Panc1 (cell line): Measurements from ENCODE around the gene MRPS23. TPM values are rescaled to one million over a fixed set of nuclear protein-coding genes. Genes with fewer than 3 reads are reported as not detected.

Experiments
- ATAC-seq: fragments of 200-7000 bp; cut with Tn5 transposase; 2 replicates; pipeline ENCODE4 v1.9.1; 2020; ENCODE audit warnings: mild to moderate bottlenecking, moderate library complexity
- BruUV-seq: library from RNA; stranded (reverse); fragments of 400-500 nt; replicated peaks from 2 replicates; lab custom pipeline; 2021; lab: Mats Ljungman, UMichigan
- CTCF ChIA-PET: fragments of 300-600 bp; sonication (Branson Sonifier 250); formaldehyde crosslinking; loops from one replicate; lab custom pipeline; 2022; ENCODE audit warnings: antibody characterized with exemption; lab: Charles Lee
- POLR2A ChIA-PET: fragments of 300-600 bp; sonication (Branson Sonifier 250); formaldehyde crosslinking; loops from one replicate; lab custom pipeline; 2022; ENCODE audit warnings: antibody characterized with exemption; lab: Charles Lee
- DNase-seq: peaks from one replicate; pipeline ENCODE4 v3.0.0-alpha.2; 2010; ENCODE audit warnings: low read depth, low spot score
- H3K27ac ChIP-seq: 2 replicates; pipeline ENCODE4 v1.5.1; 2011; ENCODE audit warnings: mild to moderate bottlenecking, low read length, inconsistent platforms
- H3K27me3 ChIP-seq: fragments of 200-500 bp; sonication (Bioruptor generic); 2 replicates; pipeline ENCODE4 v1.6.0; 2014; ENCODE audit warnings: low read length, inconsistent platforms; ENCODE audit not compliant: control insufficient read depth, insufficient read depth
- H3K36me3 ChIP-seq: fragments of 200-500 bp; sonication (Bioruptor generic); 2 replicates; pipeline ENCODE4 v1.5.1; 2014; ENCODE audit warnings: inconsistent platforms, mild to moderate bottlenecking, low read length, moderate library complexity; ENCODE audit not compliant: control insufficient read depth, insufficient read depth
- H3K4me1 ChIP-seq: 2 replicates; pipeline ENCODE4 v1.5.1; 2011; ENCODE audit warnings: inconsistent platforms, mild to moderate bottlenecking, low read length, moderate library complexity; ENCODE audit not compliant: control insufficient read depth, insufficient read depth
- H3K4me3 ChIP-seq, 2 experiments: 2 replicates each; pipeline ENCODE4 v1.5.1; 2011 to 2012; ENCODE audit warnings: low read depth in 2 of 2, low read length in 2 of 2, mild to moderate bottlenecking in 2 of 2, inconsistent platforms in 1 of 2, moderate library complexity in 1 of 2
- H3K9me3 ChIP-seq: fragments of 200-500 bp; sonication (Bioruptor generic); 2 replicates; pipeline ENCODE4 v1.5.1; 2014; ENCODE audit warnings: low read depth, mild to moderate bottlenecking, inconsistent platforms, low read length, moderate library complexity; ENCODE audit not compliant: control insufficient read depth, insufficient read depth
- CTCF ChIP-seq: fragments of 450-650 bp; IDR thresholded peaks from 2 replicates; pipeline ENCODE4 v1.5.1; 2017; ENCODE audit warnings: mild to moderate bottlenecking
- POLR2AphosphoS5 ChIP-seq: IDR thresholded peaks from 2 replicates; pipeline ENCODE4 v1.6.1; 2012; ENCODE audit warnings: mild to moderate bottlenecking, low read depth, low read length, moderate library complexity
- REST ChIP-seq, 2 experiments: IDR thresholded peaks; 2 replicates each; pipeline ENCODE4 v1.6.1; 2011 to 2012; ENCODE audit warnings: low read depth in 2 of 2, control low read depth in 1 of 2, low read length in 1 of 2, mild to moderate bottlenecking in 1 of 2, moderate library complexity in 1 of 2; ENCODE audit not compliant: insufficient read depth in 1 of 2
- SIN3A ChIP-seq: IDR thresholded peaks from 2 replicates; pipeline ENCODE4 v1.6.1; 2012; ENCODE audit warnings: low read depth, mild to moderate bottlenecking, low read length, moderate library complexity, borderline replicate concordance; ENCODE audit not compliant: insufficient read depth
- TCF7L2 ChIP-seq: IDR thresholded peaks from 2 replicates; pipeline ENCODE4 v1.6.1; 2011; ENCODE audit warnings: mild to moderate bottlenecking, low read depth, low read length, inconsistent platforms
- in situ Hi-C: cut with HindIII; loops from 2 replicates; pipeline ENCODE4 v1.10.0; 2016; ENCODE audit warnings: low sequenced_read_pairs, low pct_unique_long_range_greater_than_20kb
- intact Hi-C: fragments of 100-400 bp; cut with micrococcal nuclease; formaldehyde crosslinking; loops from one replicate; pipeline ENCODE4 v1.10.0; 2022; ENCODE audit not compliant: unreplicated experiment
- total RNA-seq: library from RNA; stranded (reverse); gene quantifications from one replicate; pipeline ENCODE4 v1.2.1, GENCODE V29; 2021; ENCODE audit not compliant: unreplicated experiment

MRPS23 gene
- total RNA-seq, 1 experiment from 2014 or later, result 85.4 TPM

- ATAC-seq, result peak; percentile 77
- Histone ChIP-seq H3K36me3 (no peaks in the 10 kb centered on the region), H3K4me3 (no peak overlapping the region), H3K27me3 (no peaks in the 10 kb centered on the region), H3K27ac (peak overlapping the region; percentile 94), H3K9me3 (no peaks in the 10 kb centered on the region), H3K4me1 (peaks cover 69% of the 10 kb centered on the region)
- intact Hi-C loops, result loop anchor here (10.0 kb wide), 1 partner anchor 57 kb away; no protein-coding TSS in a partner anchor
- ChIA-PET CTCF (interaction anchor here (0.6 to 1.6 kb wide), 5 partner anchors 14 to 48 kb away, joined by 3 to 6 read pairs (median 6); no protein-coding TSS in a partner anchor), POLR2A (no interaction called here)
- no peak for TF ChIP-seq REST (IDR thresholded peaks at IDR 0.05; ENCODE audit: insufficient read depth in 1 of 2, low read depth in 2 of 2, low read length in 1 of 2)
- no peak; the same call in 1 of the 2 replicates for TF ChIP-seq POLR2AphosphoS5
- peak; percentile 99 for TF ChIP-seq CTCF
- no peak for TF ChIP-seq SIN3A
- 0 out of 2 replicates have a peak, but pooled peaks have one; percentile 10 for TF ChIP-seq TCF7L2
- in situ Hi-C loops, result no loop called here
- peak; percentile 61 for DNase-seq
- BruUV-seq, result no TSS peak
Measured at GRCh38 chr17:57892146-57892819, 42.4 kb upstream of the MRPS23 start.

DNA sequence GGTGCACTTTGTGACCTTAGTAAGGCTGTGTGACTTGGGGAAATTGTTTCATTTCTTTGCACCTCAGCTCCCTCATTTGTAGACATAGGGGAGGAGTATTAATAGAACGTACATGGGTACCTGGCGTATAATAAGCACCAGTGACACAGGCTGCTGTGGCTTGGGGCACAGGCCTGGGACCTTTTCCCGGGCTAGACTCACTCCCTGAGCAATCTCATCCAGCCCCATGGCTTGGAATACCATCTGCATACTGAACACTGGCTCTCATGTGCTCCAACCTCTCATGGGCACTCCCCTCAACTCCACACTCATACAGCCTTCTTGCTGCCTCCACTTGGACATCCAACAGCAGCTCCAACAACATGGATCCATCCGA, 41.0 kb upstream of the MRPS23 start:
- H3K9me3 ChIP-seq, result no peaks in the 10 kb centered on the region
- H3K27me3 ChIP-seq, result no peaks in the 10 kb centered on the region
- no peak for TF ChIP-seq TCF7L2
- TF ChIP-seq SIN3A, result no peak
- TF ChIP-seq POLR2AphosphoS5, result no peak
- TF ChIP-seq CTCF, result no peak
- TF ChIP-seq REST (IDR thresholded peaks at IDR 0.05; ENCODE audit: insufficient read depth in 1 of 2, low read depth in 2 of 2, low read length in 1 of 2), result no peak
- ChIA-PET CTCF (interaction anchor here (0.6 to 0.9 kb wide), 2 partner anchors 15 to 16 kb away, joined by 3 to 5 read pairs; no protein-coding TSS in a partner anchor), POLR2A (interaction anchor here (0.5 kb wide), 2 partner anchors 15 to 103 kb away, joined by 4 to 5 read pairs; no protein-coding TSS in a partner anchor)
- intact Hi-C loops, result loop anchor here (10.0 kb wide), 1 partner anchor 56 kb away; no protein-coding TSS in a partner anchor
- DNase-seq, result no peak
- in situ Hi-C loops, result no loop called here
- no peak overlapping the region for H3K4me3 ChIP-seq
- ATAC-seq, result peak; percentile 33
- BruUV-seq, result TSS peak; percentile 25
- peaks cover 69% of the 10 kb centered on the region for H3K4me1 ChIP-seq
- H3K36me3 ChIP-seq, result no peaks in the 10 kb centered on the region
- H3K27ac ChIP-seq, result peak overlapping the region; percentile 94
